Lung (tissue), 12 donors: ENCODE results near the gene GAREM2. TPM values are rescaled to one million over a fixed set of nuclear protein-coding genes. Genes with fewer than 3 reads are reported as not detected.

Experiments used
- ATAC-seq: fragments of 200-7000 bp; cut with Tn5 transposase; one replicate; pipeline ENCODE4 v1.9.1; 2020; ENCODE audit warnings: moderate number of reproducible peaks; ENCODE audit not compliant: insufficient read depth, low FRiP score
- DNase-seq, 3 donors: peaks; one replicate each; pipeline ENCODE4 v3.0.0-alpha.2; 2013 to 2017
- H3K27ac ChIP-seq, 2 donors: one replicate each; pipeline ENCODE4 v1.5.1; 2013; ENCODE audit warnings: mild to moderate bottlenecking in 2 of 2, moderate library complexity in 2 of 2, control low read depth in 1 of 2, inconsistent platforms in 1 of 2, low read depth in 1 of 2, low read length in 1 of 2
- H3K27me3 ChIP-seq, 3 donors: one replicate each; pipeline ENCODE4 v1.5.1; 2013; ENCODE audit warnings: low read length in 2 of 3; ENCODE audit not compliant: control insufficient read depth in 3 of 3, insufficient read depth in 3 of 3
- H3K36me3 ChIP-seq, 4 donors: one replicate each; pipeline ENCODE4 v1.5.1; 2013; ENCODE audit warnings: low read length in 4 of 4, mild to moderate bottlenecking in 1 of 4, moderate library complexity in 1 of 4; ENCODE audit not compliant: control insufficient read depth in 4 of 4, insufficient read depth in 4 of 4
- H3K4me1 ChIP-seq, 5 donors: one replicate each; pipeline ENCODE4 v1.5.1; 2013; ENCODE audit warnings: low read length in 5 of 5, mild to moderate bottlenecking in 2 of 5, moderate library complexity in 1 of 5; ENCODE audit not compliant: control insufficient read depth in 5 of 5, insufficient read depth in 5 of 5
- H3K4me3 ChIP-seq: one replicate; pipeline ENCODE4 v1.5.1; 2013; ENCODE audit warnings: mild to moderate bottlenecking, control low read depth, moderate library complexity
- H3K9ac ChIP-seq, 2 donors: one replicate each; pipeline ENCODE4 v1.5.1; 2013; ENCODE audit warnings: low read length in 2 of 2, control low read depth in 1 of 2; ENCODE audit not compliant: insufficient read depth in 1 of 2
- H3K9me3 ChIP-seq, 4 donors: one replicate each; pipeline ENCODE4 v1.5.1; 2013; ENCODE audit warnings: low read length in 3 of 4, mild to moderate bottlenecking in 1 of 4, moderate library complexity in 1 of 4; ENCODE audit not compliant: control insufficient read depth in 4 of 4, insufficient read depth in 3 of 4
- CTCF ChIP-seq: IDR thresholded peaks from 2 replicates; pipeline ENCODE4 v1.5.1; 2012; ENCODE audit warnings: mild to moderate bottlenecking; ENCODE audit errors: control extremely low read depth, extremely low read depth
- WGBS, 2 donors: extraction: QIAGEN DNeasy Blood & Tissue Kit; methylation state at CpG; one replicate each; pipeline ENCODE4 v1.1.7; 2013; 5-methylcytosine and 5-hydroxymethylcytosine counted together
- polyA plus RNA-seq, 2 donors: library from polyadenylated mRNA; stranded (reverse); fragments of 200-250 nt; gene quantifications; one replicate each; pipeline ENCODE4 v1.2.1, GENCODE V29; 2013
- total RNA-seq, 2 donors: library from RNA; depleted of rRNA in 1 of 2; stranded (reverse); fragments of >200 nt in 1 of 2; gene quantifications; one replicate each; pipeline ENCODE4 v1.2.1, GENCODE V29; 2014 to 2021
- donor health status: control.
- donor health status: control.
- donor health status: Bipolar disorder and iron deficiency.
- donor health status: healthy.
- donor health status: DM: yes; HTN: yes; CAD: no.

The GAREM2 gene
- total and polyA plus RNA-seq, 4 donors: 0.37 to 2.8 (median 1.3) TPM

DNA sequence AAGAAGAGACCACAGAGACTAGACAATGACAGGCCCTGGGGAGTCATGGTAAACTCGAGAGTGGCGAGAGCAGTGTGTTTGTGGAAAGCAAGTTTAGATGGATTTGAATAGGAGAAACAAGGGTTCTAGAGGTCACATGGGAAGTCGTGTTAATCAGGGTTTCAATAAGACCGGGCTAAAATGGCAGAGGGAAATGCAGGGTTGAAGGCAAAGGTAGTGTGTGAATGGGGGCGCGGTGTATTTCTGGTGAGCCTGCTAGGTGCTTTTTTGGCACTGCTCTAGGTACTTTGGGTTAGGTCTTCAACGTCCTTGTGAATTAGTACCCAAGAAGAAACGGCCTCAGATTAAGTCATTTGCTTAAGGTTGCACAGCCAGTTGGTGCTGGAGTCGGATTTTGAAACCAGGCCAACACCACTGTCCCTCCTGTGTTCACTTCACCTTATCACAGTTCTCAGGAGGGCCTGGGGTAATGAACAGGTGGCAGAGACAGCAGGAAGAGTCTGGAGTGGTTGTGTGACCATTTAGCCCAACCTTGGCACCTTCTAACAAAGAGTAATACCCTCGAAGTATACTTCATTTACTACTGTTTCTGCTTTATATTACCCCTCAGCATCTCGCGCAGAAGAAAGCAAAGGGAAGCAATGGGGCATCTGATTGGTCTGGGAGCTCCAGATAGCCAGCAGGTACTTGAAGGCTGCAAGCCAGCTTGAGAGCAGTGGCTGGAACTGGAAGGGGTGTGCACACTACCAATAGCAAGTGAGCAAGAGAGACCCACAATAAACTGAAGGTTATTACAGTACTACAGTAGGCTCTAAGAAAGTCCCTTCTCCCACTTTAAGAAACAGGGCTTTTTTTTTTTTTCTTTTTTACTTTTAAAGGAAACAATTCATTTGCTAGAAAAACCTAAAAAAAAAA, 33.4 kb upstream of the GAREM2 start:
- H3K4me3 ChIP-seq: no peak overlapping the region
- ATAC-seq (no peak), DNase-seq (peak; percentile 17 to 30 (median 24))
- peaks cover 0 to 8% (median 2%) of the 10 kb centered on the region in 4 donors for H3K36me3 ChIP-seq
- H3K9me3 ChIP-seq: no peaks in the 10 kb centered on the region
- no peak overlapping the region for H3K27ac ChIP-seq
- TF ChIP-seq CTCF: no peak
- H3K9ac ChIP-seq: no peak overlapping the region
- 74 to 78% methylated on average over 12 of the region's 12 CpGs for whole genome bisulfite sequencing, 2 donors
- peaks cover 0 to 9% (median 3%) of the 10 kb centered on the region in 5 donors for H3K4me1 ChIP-seq
- H3K27me3 ChIP-seq: no peaks in the 10 kb centered on the region

DNA sequence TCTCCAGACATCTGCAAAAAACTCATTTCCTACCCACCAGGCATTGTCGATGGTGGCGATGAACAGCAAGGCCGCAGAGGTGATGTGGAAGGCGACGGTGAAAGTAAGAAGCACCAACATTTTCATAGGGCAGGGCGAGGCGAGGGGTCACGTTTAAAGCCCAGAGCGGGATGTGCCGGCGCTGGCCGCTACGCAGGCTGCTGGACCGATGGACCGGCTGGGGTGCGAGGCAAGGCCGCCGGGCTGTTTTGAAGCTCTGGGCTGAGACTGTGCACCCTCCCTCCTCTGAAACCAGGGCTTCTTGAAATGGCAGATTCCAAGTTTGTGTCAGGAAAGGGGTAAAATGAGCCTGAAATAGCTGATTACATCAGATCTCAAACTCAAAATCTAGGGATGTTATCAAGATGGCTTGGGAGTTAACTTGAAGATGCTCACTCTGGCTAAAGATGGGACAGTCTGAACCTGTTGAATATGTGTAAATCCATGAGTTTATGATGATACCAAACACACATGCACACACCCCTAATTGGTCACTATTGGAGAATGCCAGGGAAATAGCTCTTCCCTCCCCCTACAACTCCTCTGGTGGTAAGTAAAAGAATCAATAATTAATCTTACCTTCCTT, 31.6 kb upstream of the GAREM2 start:
- no peak for ATAC-seq
- Histone ChIP-seq H3K36me3 (peaks cover 0 to 2% (median 0%) of the 10 kb centered on the region in 4 donors), H3K27ac (no peak overlapping the region), H3K27me3 (no peaks in the 10 kb centered on the region), H3K9me3 (no peaks in the 10 kb centered on the region), H3K4me1 (peaks cover 0 to 7% (median 3%) of the 10 kb centered on the region in 5 donors), H3K4me3 (no peak overlapping the region), H3K9ac (no peak overlapping the region)
- WGBS, 2 donors: 92 to 93% methylated on average over 18 of the region's 18 CpGs
- no peak for TF ChIP-seq CTCF
- DNase-seq: no peak

DNA sequence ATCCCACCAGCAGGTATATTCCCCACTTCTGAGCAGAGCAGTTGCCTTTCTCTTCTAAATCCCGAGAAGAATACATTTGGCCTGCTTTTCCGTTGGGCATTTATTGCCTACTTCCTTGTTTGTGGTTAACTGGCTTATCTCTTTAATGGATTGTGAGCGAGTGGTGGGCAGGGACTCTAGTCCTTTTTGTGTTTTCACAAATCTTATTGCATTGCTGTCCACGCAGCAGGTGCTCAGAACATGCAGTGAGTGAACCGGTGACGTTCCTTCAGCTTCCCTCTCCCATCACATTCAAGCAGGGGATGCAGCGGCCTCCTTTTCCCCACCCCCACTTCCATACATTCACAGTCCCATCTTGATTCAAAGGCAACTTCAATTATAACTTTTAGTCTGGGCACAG, 28.9 kb upstream of the GAREM2 start:
- no peaks in the 10 kb centered on the region for H3K9me3 ChIP-seq
- H3K36me3 ChIP-seq: peaks cover 0 to 2% (median 0%) of the 10 kb centered on the region in 4 donors
- H3K27me3 ChIP-seq: no peaks in the 10 kb centered on the region
- no peak overlapping the region for H3K27ac ChIP-seq
- ATAC-seq (no peak), DNase-seq (no peak)
- no peak overlapping the region for H3K4me3 ChIP-seq
- peaks cover 0 to 1% (median 0%) of the 10 kb centered on the region in 5 donors for H3K4me1 ChIP-seq
- TF ChIP-seq CTCF: no peak
- whole genome bisulfite sequencing, 2 donors: 25 to 38% methylated on average over 7 of the region's 7 CpGs
- H3K9ac ChIP-seq: no peak overlapping the region
